UCSD-AML1 (cell line): ENCODE data around the gene CD82.

Experiments
- DNase-seq: peaks from one replicate; lab custom pipeline; 2025; ENCODE audit not compliant: unreplicated experiment; lab: John Stamatoyannopoulos, UW

Gene CD82

GRCh38 chr11:44574610-44575287 lies 9.3 kb downstream of the CD82 start:
- DNase-seq, result peak; percentile 33

- no peak for DNase-seq
Observed at GRCh38 chr11:44575288-44575672, 9.8 kb downstream of the CD82 start.

GRCh38 chr11:44575962-44576361 lies 10.5 kb downstream of the CD82 start:
- DNase-seq, result no peak

- no peak for DNase-seq
Observed at GRCh38 chr11:44576656-44577055, 11.2 kb downstream of the CD82 start.

- DNase-seq, result no peak
Observed at GRCh38 chr11:44577231-44577830, 11.9 kb downstream of the CD82 start.

- peak; percentile 36 for DNase-seq
Observed at GRCh38 chr11:44578279-44578678, 12.8 kb downstream of the CD82 start.

GRCh38 chr11:44579302-44579761 lies 13.9 kb downstream of the CD82 start:
- no peak for DNase-seq

- no peak for DNase-seq
Observed at GRCh38 chr11:44580701-44581100, 15.2 kb downstream of the CD82 start.

GRCh38 chr11:44581246-44581645 lies 15.8 kb downstream of the CD82 start:
- DNase-seq, result no peak

GRCh38 chr11:44582641-44583352 lies 17.3 kb downstream of the CD82 start:
- DNase-seq, result no peak

- no peak for DNase-seq
Observed at GRCh38 chr11:44583353-44583669, 17.8 kb downstream of the CD82 start.

- DNase-seq, result no peak
Observed at GRCh38 chr11:44585421-44585820, 20.0 kb downstream of the CD82 start.

GRCh38 chr11:44589301-44589700 lies 23.8 kb downstream of the CD82 start:
- DNase-seq, result no peak

- DNase-seq, result no peak
Observed at GRCh38 chr11:44590769-44591168, 25.3 kb downstream of the CD82 start.

GRCh38 chr11:44591557-44591956 lies 26.1 kb downstream of the CD82 start:
- DNase-seq, result no peak

GRCh38 chr11:44592125-44592940 lies 26.9 kb downstream of the CD82 start:
- DNase-seq, result no peak

- DNase-seq, result no peak
Observed at GRCh38 chr11:44593251-44593650, 27.8 kb downstream of the CD82 start.

- no peak for DNase-seq
Observed at GRCh38 chr11:44595006-44595405, 29.5 kb downstream of the CD82 start.

GRCh38 chr11:44595964-44596381 lies 30.5 kb downstream of the CD82 start:
- DNase-seq, result no peak

- DNase-seq, result no peak
Observed at GRCh38 chr11:44596525-44597276, 31.2 kb downstream of the CD82 start.
